OCI-LY1 (cell line): Measurements from ENCODE around the gene CRAMP1.

ENCODE experiments used
- EZH2 ChIP-seq: fragments of 200-600 bp; sonication (generic), shearing (Covaris generic); IDR thresholded peaks from 2 replicates; pipeline ENCODE4 v1.8.0; 2017; ENCODE audit warnings: borderline replicate concordance, mixed run types, mild to moderate bottlenecking, antibody characterized with exemption, low read length, moderate library complexity, mixed read lengths
- TF ChIP-seq, protein P1 (sequence below): fragments of 200-600 bp; sonication (generic), shearing (Covaris generic); IDR thresholded peaks from 2 replicates; pipeline ENCODE4 v1.5.1; 2017; ENCODE audit warnings: mild to moderate bottlenecking, antibody characterized with exemption, low read length, moderate library complexity, mixed read lengths

DNA sequence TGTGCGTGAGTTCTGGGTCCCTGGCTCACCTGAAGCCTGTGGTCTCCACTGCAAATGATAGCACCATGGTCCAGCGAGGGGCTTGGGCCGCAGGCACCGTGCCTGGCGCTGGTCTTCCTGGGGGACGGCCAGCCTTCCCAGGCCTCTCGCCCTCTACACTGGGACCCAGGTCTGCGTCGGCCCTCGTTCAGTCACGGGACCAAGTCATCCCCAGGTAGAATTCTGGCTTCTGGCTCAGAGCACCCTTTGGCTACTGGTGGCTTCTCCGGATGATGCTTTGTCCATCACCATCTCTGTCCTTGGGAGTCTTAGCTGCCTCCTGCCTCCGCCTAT is 20.4 kb downstream of the CRAMP1 start:
- no peak for TF ChIP-seq EZH2
- TF ChIP-seq, protein P1, sequence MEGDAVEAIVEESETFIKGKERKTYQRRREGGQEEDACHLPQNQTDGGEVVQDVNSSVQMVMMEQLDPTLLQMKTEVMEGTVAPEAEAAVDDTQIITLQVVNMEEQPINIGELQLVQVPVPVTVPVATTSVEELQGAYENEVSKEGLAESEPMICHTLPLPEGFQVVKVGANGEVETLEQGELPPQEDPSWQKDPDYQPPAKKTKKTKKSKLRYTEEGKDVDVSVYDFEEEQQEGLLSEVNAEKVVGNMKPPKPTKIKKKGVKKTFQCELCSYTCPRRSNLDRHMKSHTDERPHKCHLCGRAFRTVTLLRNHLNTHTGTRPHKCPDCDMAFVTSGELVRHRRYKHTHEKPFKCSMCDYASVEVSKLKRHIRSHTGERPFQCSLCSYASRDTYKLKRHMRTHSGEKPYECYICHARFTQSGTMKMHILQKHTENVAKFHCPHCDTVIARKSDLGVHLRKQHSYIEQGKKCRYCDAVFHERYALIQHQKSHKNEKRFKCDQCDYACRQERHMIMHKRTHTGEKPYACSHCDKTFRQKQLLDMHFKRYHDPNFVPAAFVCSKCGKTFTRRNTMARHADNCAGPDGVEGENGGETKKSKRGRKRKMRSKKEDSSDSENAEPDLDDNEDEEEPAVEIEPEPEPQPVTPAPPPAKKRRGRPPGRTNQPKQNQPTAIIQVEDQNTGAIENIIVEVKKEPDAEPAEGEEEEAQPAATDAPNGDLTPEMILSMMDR: no peak
